Mucosa of descending colon (tissue), 3 donors: ENCODE data around the gene SCAP. TPM values are rescaled to one million over a fixed set of nuclear protein-coding genes. Genes with fewer than 3 reads are reported as not detected.
"Not testable (repeated sequence)": the region's sequence is repeated elsewhere in the genome, so short reads cannot be mapped to it uniquely, and the experiment has no call there.

Source experiments
- ATAC-seq: fragments of 200-7000 bp; cut with Tn5 transposase; one replicate; pipeline ENCODE4 v1.9.1; 2020; ENCODE audit warnings: mild to moderate bottlenecking, moderate library complexity
- DNase-seq, 3 donors: peaks; one replicate each; pipeline ENCODE4 v3.0.0-alpha.2; 2020
- H3K36me3 ChIP-seq: fragments of 200-600 bp; one replicate; pipeline ENCODE4 v1.8.0; 2021; ENCODE audit warnings: low read depth, mild to moderate bottlenecking
- H3K4me1 ChIP-seq: fragments of 200-600 bp; one replicate; pipeline ENCODE4 v1.8.0; 2021; ENCODE audit warnings: low read depth, mild to moderate bottlenecking
- H3K4me3 ChIP-seq: fragments of 200-600 bp; one replicate; pipeline ENCODE4 v1.8.0; 2021; ENCODE audit warnings: mild to moderate bottlenecking
- H3K9me3 ChIP-seq: fragments of 200-600 bp; one replicate; pipeline ENCODE4 v1.8.0; 2021; ENCODE audit warnings: mild to moderate bottlenecking
- intact Hi-C, 2 donors: fragments of 100-400 bp; cut with DNase I in 1 of 2; cut with micrococcal nuclease in 1 of 2; formaldehyde crosslinking; loops; one replicate each; pipeline versions ENCODE4 v1.11.0 to v1.11.1; 2022; cut with DNase I, micrococcal nuclease
- total RNA-seq, 3 donors: library from RNA; stranded (reverse); fragmentation: NEBNext Ultra II Directional in 2 of 3; extraction: Animal tissue kit (Norgen Biotek cat#: 25700) in 2 of 3; gene quantifications; one replicate each; pipeline versions ENCODE4 v1.2.1 to v1.2.4, GENCODE V29; 2021 to 2023
- TF ChIP-seq, protein P1 (sequence below): fragments of 200-600 bp; IDR thresholded peaks from one replicate; pipeline ENCODE4 v1.8.0; 2022; ENCODE audit warnings: antibody characterized with exemption, mild to moderate bottlenecking
- donor health status: DM: no; HTN: no; CAD: no; lungs with moderate emphysema.
- donor health status: DM: no; HTN: no; CAD: no.
- donor health status: DM: no; HTN: yes; CAD: no.

SCAP gene
- total RNA-seq, 3 donors from 2014 or later, result 107 to 151 (median 115) TPM

DNA sequence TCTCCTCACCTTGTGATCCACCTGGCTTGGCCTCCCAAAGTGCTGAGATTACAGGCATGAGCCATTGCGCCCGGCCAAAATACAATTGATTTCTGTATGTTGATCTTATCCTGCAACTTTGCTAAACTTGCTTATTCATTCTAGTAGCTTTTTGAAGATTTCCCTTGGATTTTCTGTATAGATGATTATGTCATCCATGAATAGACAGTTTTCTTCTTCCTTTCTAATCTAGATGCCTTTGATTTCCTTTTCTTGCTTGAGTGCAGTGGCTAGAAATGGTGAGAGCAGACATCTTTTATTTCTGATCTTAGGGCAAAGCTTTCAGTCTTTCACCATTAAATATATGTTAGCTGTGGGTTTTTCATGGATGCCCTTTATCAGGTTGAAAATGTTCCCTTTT lies 42.2 kb upstream of the SCAP start:
- H3K9me3 ChIP-seq, result no peaks in the 10 kb centered on the region
- TF ChIP-seq, protein P1, sequence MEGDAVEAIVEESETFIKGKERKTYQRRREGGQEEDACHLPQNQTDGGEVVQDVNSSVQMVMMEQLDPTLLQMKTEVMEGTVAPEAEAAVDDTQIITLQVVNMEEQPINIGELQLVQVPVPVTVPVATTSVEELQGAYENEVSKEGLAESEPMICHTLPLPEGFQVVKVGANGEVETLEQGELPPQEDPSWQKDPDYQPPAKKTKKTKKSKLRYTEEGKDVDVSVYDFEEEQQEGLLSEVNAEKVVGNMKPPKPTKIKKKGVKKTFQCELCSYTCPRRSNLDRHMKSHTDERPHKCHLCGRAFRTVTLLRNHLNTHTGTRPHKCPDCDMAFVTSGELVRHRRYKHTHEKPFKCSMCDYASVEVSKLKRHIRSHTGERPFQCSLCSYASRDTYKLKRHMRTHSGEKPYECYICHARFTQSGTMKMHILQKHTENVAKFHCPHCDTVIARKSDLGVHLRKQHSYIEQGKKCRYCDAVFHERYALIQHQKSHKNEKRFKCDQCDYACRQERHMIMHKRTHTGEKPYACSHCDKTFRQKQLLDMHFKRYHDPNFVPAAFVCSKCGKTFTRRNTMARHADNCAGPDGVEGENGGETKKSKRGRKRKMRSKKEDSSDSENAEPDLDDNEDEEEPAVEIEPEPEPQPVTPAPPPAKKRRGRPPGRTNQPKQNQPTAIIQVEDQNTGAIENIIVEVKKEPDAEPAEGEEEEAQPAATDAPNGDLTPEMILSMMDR, result no peak
- ATAC-seq, result no peak
- peaks cover 5% of the 10 kb centered on the region for H3K36me3 ChIP-seq
- H3K4me3 ChIP-seq, result no peak overlapping the region
- peaks cover 4% of the 10 kb centered on the region for H3K4me1 ChIP-seq
- DNase-seq, result no peak
- intact Hi-C loops, result no loop called here

DNA sequence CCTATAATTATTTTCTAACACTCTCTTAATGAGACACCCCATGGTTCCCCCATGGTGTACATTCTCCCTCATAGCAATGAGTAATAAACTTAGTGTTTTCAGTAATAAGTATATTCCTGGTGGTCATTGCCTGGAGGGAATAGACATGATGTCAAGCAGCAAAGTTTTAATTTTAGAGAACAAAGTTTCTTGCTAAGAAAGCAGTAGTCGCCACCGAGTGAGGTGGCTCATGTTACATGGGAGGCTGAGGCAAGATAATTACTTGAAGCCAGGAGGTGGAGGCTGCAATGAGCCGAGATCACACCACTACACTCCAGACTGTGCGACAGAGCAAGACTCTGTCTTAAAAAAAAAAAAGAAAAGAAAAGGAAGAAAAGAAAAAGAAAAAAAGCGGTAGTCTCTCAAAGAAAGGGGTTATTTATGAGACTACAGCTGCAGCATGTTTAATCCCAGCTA lies 40.2 kb upstream of the SCAP start:
- DNase-seq (no peak), ATAC-seq (no peak)
- Histone ChIP-seq H3K4me1 (no peaks in the 10 kb centered on the region), H3K9me3 (no peaks in the 10 kb centered on the region), H3K36me3 (peaks cover 5% of the 10 kb centered on the region), H3K4me3 (no peak overlapping the region)
- TF ChIP-seq, protein P1, result no peak
- intact Hi-C loops, result no loop called here

DNA sequence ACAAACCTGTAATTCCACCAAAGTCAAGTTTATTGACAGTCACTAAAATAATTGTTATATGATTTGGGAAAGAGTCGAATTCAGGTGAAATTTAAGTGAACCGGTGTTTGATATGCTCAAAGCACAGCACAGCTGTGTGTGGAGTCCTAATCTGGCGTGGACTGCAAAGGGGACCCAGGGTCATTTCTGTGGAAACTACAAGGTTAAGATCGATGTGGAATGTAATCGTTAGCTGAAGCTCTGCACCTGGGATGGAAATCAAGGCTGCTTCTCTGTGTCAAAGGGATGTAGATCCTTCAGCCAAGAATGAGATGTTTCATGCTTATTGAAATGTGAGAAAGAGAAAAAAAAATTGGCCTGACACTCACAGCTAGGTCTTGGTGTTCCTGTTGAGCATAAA lies 39.4 kb upstream of the SCAP start:
- intact Hi-C loops, result no loop called here
- no peaks in the 10 kb centered on the region for H3K4me1 ChIP-seq
- TF ChIP-seq, protein P1, result no peak
- DNase-seq (no peak), ATAC-seq (no peak)
- H3K4me3 ChIP-seq, result no peak overlapping the region
- H3K36me3 ChIP-seq, result peaks cover 5% of the 10 kb centered on the region
- H3K9me3 ChIP-seq, result no peaks in the 10 kb centered on the region

DNA sequence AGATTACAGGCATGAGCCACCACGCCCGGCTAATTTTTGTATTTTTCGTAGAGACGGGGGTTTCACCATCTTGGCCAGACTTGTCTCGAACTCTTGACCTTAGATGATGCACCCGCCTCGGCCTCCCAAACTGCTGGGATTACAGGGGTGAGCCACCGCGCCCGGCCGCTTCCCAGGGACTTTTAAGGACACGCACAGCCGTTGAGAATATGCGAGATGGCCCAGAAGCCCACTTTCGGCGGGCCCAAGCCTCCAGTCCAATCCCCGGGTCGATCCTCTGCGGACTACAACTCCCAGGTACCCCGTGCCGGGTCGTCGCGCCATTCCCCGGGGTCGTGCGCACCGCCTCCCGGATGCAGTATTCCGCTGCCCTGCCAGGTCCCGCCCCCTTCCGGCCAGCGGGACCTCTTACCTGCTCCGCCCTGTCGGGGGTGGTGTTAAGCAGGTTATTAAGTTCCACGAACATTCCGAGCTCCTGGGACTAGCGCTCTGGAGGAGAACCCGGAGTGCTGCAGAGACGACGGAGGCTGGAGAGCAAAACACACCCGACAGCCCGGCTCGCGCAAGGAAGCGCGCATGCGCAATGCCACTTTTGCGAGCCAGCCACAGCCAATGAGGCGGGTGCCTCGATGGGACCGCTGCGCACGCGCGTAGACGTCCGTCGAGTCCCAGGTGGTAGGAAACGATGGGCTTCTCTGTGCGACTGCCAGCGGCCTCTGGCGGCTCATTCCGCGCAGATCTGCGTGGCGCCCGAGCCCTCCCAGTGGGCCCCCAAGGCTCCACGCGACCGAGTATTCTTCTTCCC lies 37.6 kb upstream of the SCAP start, which contains the start of gene ELP6:
Gene ELP6, minus strand, starts transcription at position 588 of the 805 bp plus-strand sequence. Its CDS starts 122 bp downstream, at position 466.
- intact Hi-C loops, result no loop called here
- H3K36me3 ChIP-seq, result peaks cover 5% of the 10 kb centered on the region
- ATAC-seq, result peak; percentile 99
- no peaks in the 10 kb centered on the region for H3K9me3 ChIP-seq
- TF ChIP-seq, protein P1, result peak; percentile 42
- no peaks in the 10 kb centered on the region for H3K4me1 ChIP-seq
- peak within 1 kb of the TSS; percentile 67 for H3K4me3 ChIP-seq
- peak; percentile 96 to 98 (median 97) for DNase-seq

DNA sequence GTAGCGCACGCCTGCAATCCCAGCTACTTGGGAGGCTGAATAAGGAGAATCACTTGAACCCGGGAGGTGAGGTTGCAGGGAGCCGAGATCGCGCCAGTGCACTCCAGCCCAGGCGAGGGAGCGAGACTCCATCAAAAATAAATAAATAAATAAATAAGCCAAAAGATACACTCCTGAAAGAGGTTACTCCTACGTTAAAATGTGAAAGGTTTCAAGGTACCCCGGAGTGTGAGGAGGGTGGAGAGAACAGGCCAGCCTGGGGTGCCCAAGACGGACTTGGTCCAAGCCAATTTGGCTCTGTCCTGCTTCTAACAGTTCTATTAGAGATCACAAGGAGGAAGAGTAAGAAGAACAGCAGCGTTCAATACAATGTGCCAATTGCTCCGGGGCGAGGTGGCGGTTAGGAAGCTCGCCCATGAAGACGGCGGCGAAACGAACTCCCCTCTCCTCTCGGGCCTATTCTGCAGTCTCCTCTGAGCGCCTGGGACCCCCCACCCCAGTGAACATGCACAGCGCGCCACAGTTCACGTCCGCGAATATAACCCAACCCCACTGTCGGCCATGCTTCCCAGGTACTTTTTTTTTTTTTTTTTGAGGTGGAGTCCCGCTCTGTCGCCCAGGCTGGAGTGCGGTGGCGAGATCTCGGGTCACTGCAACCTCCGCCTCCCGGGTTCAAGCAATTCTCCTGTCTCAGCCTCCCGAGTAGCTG lies 36.8 kb upstream of the SCAP start:
- TF ChIP-seq, protein P1, result no peak
- DNase-seq, result peak; percentile 27 to 69 (median 41)
- Histone ChIP-seq H3K9me3 (no peaks in the 10 kb centered on the region), H3K36me3 (peaks cover 5% of the 10 kb centered on the region), H3K4me1 (no peaks in the 10 kb centered on the region), H3K4me3 (peak overlapping the region; percentile 67)
- intact Hi-C loops, result no loop called here
- peak; percentile 26 for ATAC-seq

DNA sequence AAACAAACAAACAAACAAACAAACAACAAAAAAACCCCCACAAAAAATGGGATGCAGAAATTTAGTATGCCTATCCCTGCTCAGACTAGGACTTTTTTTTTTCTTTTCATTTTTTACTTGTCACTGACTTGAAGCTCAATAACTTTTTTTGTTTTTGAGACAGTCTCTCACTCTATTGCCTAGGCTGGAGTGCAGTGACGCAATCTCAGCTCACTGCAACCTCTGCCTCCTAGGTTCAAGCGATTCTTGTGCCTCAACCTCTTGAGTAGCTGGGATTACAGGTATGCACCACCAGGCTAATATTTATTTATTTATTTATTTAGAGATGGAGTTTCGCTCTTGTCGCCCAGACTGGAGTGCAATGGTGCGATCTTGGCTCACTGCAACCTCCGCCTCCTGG lies 29.5 kb upstream of the SCAP start:
- DNase-seq, H3K4me1 ChIP-seq, H3K36me3 ChIP-seq, H3K9me3 ChIP-seq, H3K4me3 ChIP-seq, ATAC-seq, intact Hi-C loops: not testable (repeated sequence)
